ENCODE results near the gene SHISA5.
A peak's percentile ranks its signal among the peaks of the same experiment; 100 is the strongest.

Gene SHISA5

DNA sequence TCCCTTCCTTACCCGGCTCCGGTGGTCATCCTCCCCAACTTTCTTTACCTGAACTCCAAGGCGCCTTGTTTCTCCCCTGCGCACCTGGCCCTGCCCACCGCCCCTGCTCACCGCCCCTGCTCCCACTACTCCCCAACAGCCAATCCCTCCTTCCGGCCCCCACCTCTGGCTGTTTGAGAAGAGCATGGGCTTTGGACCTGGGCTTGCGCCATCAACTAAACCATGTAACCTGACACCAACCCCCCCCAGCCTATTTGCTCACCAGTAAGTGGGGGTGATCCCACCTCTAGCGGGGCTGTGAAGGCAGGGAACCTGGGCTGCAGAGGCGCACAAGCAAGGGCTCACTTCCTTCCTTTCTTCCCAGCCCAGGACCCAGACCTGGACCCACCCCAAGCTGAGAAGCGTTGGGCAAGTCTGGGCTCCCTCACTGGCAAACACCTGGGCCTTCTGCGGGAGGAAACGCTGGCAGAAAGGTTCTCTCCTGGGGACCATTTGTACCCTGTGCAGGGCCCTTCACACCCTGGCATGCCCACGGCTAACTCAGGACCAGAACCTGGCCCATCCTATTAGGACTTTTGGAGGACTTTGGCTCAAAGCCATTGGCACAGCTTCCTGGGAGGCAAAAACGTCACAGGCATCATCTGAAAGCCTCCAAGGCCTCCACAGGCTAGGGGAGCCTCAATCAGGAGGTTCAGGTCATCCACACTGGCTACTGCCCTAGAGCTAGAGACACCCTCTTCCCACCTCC lies 73.8 kb downstream of the SHISA5 start, which contains the start of gene PLXNB1:
Gene PLXNB1 (minus strand): TSS at position 127 of the 748 bp plus-strand sequence. CDS start 5,475 bp downstream, outside the sequence.
- DNase-seq (ENCODE audit: low spot score), result peak; percentile 83
- H3K27ac ChIP-seq, result peak within 1 kb of the TSS; percentile 99
- CTCF ChIA-PET, result no interaction called here
- POLR2A ChIA-PET (ENCODE audit: low non-redundant PET), result interaction anchor here (0.6 kb wide), 1 partner anchor 16 kb away, joined by 3 read pairs; no protein-coding TSS in a partner anchor
- TF ChIP-seq, protein P1, sequence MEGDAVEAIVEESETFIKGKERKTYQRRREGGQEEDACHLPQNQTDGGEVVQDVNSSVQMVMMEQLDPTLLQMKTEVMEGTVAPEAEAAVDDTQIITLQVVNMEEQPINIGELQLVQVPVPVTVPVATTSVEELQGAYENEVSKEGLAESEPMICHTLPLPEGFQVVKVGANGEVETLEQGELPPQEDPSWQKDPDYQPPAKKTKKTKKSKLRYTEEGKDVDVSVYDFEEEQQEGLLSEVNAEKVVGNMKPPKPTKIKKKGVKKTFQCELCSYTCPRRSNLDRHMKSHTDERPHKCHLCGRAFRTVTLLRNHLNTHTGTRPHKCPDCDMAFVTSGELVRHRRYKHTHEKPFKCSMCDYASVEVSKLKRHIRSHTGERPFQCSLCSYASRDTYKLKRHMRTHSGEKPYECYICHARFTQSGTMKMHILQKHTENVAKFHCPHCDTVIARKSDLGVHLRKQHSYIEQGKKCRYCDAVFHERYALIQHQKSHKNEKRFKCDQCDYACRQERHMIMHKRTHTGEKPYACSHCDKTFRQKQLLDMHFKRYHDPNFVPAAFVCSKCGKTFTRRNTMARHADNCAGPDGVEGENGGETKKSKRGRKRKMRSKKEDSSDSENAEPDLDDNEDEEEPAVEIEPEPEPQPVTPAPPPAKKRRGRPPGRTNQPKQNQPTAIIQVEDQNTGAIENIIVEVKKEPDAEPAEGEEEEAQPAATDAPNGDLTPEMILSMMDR (conservative IDR thresholded peaks at IDR 0.05; ENCODE audit: low read depth), result no peak

DNA sequence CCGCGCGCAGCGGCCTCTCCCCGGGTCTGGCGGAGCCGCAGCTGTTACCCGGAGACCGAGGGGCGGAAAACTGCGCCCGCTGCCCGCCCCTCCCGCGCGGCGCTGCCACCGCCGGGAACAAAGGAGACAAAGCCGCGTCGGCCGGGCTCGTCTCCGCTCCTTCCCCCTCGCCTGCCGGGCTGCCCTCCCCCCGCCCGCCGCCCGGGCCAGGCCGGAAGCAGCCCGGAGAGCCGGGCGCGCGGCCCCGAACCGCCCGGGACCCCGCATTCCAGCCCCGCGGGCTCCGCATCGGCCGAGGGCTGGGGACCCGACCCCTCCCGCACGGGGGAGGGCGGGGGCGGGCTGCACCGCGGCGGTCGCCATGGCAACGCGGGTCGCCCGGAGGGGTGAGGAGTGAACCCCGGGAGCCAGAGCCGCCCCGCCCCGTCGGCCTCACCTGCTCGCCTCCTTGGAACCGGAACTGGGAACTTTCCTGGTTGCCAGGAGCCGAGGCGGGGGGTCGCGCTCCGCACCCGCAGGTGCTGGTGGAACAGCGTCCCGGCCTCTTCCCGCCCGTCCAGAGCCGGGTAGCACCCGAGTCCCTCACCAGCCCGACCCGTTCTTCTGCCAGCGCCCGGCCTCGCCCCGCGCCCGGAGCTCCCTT lies 74.5 kb downstream of the SHISA5 start:
- H3K27ac ChIP-seq, result peak overlapping the region; percentile 99
- peak; percentile 67 for DNase-seq (ENCODE audit: low spot score)
- CTCF ChIA-PET, result no interaction called here

DNA sequence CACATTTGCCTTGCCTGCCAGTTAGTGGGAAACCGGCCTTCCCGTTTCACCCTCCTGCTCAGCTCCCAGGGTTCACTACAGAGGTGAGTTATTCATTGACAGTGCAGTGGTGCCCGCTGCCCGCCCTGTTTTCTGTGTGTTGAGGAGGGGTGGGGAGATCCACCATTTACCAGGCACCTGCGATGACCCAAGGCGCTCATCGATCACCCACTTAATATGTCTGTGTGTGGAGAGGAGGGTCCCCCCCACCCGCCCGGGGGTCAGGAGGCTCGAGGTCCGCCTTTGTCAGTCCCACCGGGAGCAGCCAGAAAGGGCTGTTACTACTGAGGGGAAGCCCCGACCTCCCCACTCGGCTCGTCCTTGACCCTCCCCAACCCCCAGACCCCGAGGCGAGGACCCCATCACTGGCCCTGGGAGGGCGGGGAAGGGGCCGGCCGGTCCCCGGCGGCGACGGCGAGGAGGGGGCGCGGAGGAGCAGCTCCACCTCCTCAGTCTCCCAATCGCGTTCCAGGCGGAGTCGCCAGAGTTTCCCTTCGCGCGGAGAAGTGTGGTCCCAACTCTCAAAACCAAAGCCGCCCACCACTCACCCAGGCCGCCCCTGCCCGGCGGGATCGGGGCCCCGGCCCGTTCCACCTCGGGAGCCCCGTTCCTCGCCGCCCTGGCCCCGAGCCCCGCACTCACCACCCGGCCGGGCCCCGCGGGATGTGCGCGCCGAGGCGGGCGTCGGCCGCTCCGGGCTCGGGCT lies 75.2 kb downstream of the SHISA5 start:
- peak overlapping the region; percentile 99 for H3K27ac ChIP-seq
- DNase-seq (ENCODE audit: low spot score), result no peak
- POLR2A ChIA-PET (ENCODE audit: low non-redundant PET), result interaction anchor here (0.6 kb wide), 1 partner anchor 10 kb away, joined by 3 read pairs; no protein-coding TSS in a partner anchor
- TF ChIP-seq, protein P1 (conservative IDR thresholded peaks at IDR 0.05; ENCODE audit: low read depth), result no peak
- CTCF ChIA-PET, result no interaction called here

More for the DNA sequence above, 74.5 kb downstream of the SHISA5 start:
- TF ChIP-seq, protein P1 (conservative IDR thresholded peaks at IDR 0.05; ENCODE audit: low read depth), result no peak
- POLR2A ChIA-PET (ENCODE audit: low non-redundant PET), result no interaction called here

DNA sequence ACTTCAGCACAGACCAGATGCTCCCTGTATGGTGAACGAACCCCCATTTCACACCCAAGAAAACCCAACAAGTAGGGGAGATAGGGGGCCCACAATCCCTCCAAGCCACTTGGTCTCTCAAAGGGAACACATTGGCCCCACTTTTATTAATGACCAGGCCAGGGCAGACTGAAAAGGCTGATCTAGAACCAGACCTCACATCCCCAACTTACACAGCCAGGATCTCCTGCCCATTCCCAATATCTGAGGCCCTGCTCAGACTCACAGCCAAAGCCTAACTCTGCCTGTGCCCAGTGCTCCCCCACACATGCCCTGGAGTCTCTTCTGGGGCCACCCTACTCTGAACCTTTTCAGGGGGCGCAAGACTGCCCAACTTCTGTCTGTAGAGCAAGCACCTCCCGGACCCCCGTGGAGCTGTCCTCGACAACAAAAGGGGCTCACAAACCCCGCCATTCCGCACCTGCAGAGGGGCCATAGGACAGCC lies 75.8 kb downstream of the SHISA5 start:
- H3K27ac ChIP-seq, result peak overlapping the region; percentile 99
- DNase-seq (ENCODE audit: low spot score), result no peak
- CTCF ChIA-PET, result no interaction called here
- POLR2A ChIA-PET (ENCODE audit: low non-redundant PET), result interaction anchor here (0.6 kb wide), 1 partner anchor 9 kb away, joined by 3 read pairs; no protein-coding TSS in a partner anchor
- TF ChIP-seq, protein P1 (conservative IDR thresholded peaks at IDR 0.05; ENCODE audit: low read depth), result no peak

DNA sequence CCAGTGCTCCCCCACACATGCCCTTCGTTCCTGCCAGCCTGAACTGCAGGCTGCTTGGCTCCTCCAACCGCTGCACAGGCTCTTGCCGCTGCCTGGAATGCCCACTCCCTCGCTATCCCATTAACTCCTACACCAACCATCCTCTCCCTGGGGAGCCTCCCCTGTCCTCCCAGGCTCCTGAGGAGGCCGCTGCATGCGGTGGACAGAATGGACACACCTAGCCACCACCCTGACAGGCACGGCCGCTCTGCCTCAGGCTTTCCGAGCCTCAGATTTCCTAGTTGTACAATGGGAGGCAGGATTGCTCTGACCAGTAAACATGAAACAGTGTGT lies 76.4 kb downstream of the SHISA5 start:
- H3K27ac ChIP-seq, result peak overlapping the region; percentile 99
- POLR2A ChIA-PET (ENCODE audit: low non-redundant PET), result no interaction called here
- TF ChIP-seq, protein P1 (conservative IDR thresholded peaks at IDR 0.05; ENCODE audit: low read depth), result no peak
- CTCF ChIA-PET, result no interaction called here
- no peak for DNase-seq (ENCODE audit: low spot score)
